ENCODE results near the gene SEPHS1.

- TF ChIP-seq CTCF (IDR thresholded peaks at IDR 0.05) = no peak
- TF ChIP-seq POLR2A (IDR thresholded peaks at IDR 0.05) = no peak
Observed at GRCh38 chr10:13321576-13321975, 26.5 kb downstream of the SEPHS1 start.
